ENCODE data around the gene PHETA2. TPM values are rescaled to one million over a fixed set of nuclear protein-coding genes. Genes with fewer than 3 reads are reported as not detected.
"Not testable (repeated sequence)": the region's sequence is repeated elsewhere in the genome, so short reads cannot be mapped to it uniquely, and the experiment has no call there.

The PHETA2 gene
- total and polyA plus RNA-seq, 2 of the 4 experiments (the other 2 are of a cell fraction) = 6.5 to 10.0 TPM

DNA sequence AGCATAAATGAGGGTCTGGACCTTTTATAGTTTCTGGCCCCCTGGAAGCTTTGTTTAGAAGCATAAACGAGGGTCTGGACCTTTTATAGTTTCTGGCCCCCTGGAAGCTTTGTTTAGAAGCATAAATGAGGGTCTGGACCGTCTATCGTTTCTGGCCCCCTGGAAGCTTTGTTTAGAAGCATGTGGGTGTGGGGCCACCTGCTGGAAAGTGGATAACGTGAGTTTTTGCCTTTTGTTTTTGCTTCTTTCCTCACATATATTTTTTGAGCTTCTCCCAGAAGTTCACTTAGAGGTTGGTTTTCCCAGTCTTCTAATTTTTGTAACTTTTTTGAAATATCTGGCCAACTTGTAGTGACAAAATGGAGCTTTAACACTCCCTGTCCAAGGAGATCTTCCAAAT is 38.7 kb downstream of the PHETA2 start:
- POLR2A ChIA-PET (ENCODE audit: unreplicated experiment); DNase-seq: not testable (repeated sequence)
- H3K9me3 ChIP-seq (ENCODE audit: control insufficient read depth, insufficient read depth, low read length) = peaks cover 13% of the 10 kb centered on the region

More for the DNA sequence above, 38.7 kb downstream of the PHETA2 start:
- H3K4ac ChIP-seq (ENCODE audit: low read depth, low read length); H3K14ac ChIP-seq (replicated peaks; ENCODE audit: low read depth, low read length); H2BK120ac ChIP-seq (ENCODE audit: low read depth, low read length); H2AK9ac ChIP-seq (replicated peaks; ENCODE audit: low read depth, low read length, poor library complexity); H4K5ac ChIP-seq (ENCODE audit: low read depth, low read length); H2BK5ac ChIP-seq (ENCODE audit: low read depth, low read length, poor library complexity, severe bottlenecking); ATAC-seq (ENCODE audit: low read depth); H3K9me1 ChIP-seq (ENCODE audit: insufficient read depth, low read length); H4K8ac ChIP-seq (ENCODE audit: low read depth in 2 of 2, low read length in 2 of 2); H3K4me1 ChIP-seq (ENCODE audit: control insufficient read depth, insufficient read depth, low read length); H3K27me3 ChIP-seq (ENCODE audit: control insufficient read depth, insufficient read depth, low read length); H2AFZ ChIP-seq (replicated peaks; ENCODE audit: low read length, poor library complexity); H3K4me2 ChIP-seq (ENCODE audit: low read depth, low read length); intact Hi-C loops (cut with micrococcal nuclease); H3K79me1 ChIP-seq (ENCODE audit: low read depth in 1 of 2, low read length in 2 of 2); H2BK15ac ChIP-seq (ENCODE audit: low read depth, low read length); H3K4me3 ChIP-seq (ENCODE audit: insufficient read depth, low read depth, low read length); H2BK20ac ChIP-seq (ENCODE audit: low read depth, low read length); in situ Hi-C loops (cut with MboI; ENCODE audit: low sequenced_read_pairs); H4K91ac ChIP-seq (ENCODE audit: insufficient read depth, low read depth, low read length); H3K56ac ChIP-seq (ENCODE audit: extremely low read depth, insufficient read depth, low read length); BruUV-seq (replicated peaks); H3K36me3 ChIP-seq (ENCODE audit: control insufficient read depth, insufficient read depth, low read length); H3K9ac ChIP-seq (ENCODE audit: low read depth, low read length); dilution Hi-C loops (cut with HindIII; ENCODE audit: low sequenced_read_pairs, unreplicated experiment); H3K27ac ChIP-seq (ENCODE audit: insufficient read depth, low read length); H3K23ac ChIP-seq (ENCODE audit: low read depth, low read length); H3K18ac ChIP-seq (ENCODE audit: low read depth, low read length); H2AK5ac ChIP-seq (ENCODE audit: low read depth, low read length); H4K20me1 ChIP-seq (ENCODE audit: insufficient read depth, low read length): not testable (repeated sequence)
- WGBS, 2 experiments (ENCODE audit: extremely low coverage in 2 of 2, insufficient read length in 1 of 2) = no CpG with 5 or more reads among the region's 4 CpGs
- CTCF ChIA-PET = interaction anchor here (0.6 to 0.8 kb wide), 3 partner anchors 11 to 147 kb away, joined by 3 to 4 read pairs (median 3); no protein-coding TSS in a partner anchor
- 0 out of 2 replicates have a peak, but pooled peaks have one; percentile 15 for TF ChIP-seq RAD21 (IDR thresholded peaks at IDR 0.05; ENCODE audit: low read length)
- TF ChIP-seq, protein P1, sequence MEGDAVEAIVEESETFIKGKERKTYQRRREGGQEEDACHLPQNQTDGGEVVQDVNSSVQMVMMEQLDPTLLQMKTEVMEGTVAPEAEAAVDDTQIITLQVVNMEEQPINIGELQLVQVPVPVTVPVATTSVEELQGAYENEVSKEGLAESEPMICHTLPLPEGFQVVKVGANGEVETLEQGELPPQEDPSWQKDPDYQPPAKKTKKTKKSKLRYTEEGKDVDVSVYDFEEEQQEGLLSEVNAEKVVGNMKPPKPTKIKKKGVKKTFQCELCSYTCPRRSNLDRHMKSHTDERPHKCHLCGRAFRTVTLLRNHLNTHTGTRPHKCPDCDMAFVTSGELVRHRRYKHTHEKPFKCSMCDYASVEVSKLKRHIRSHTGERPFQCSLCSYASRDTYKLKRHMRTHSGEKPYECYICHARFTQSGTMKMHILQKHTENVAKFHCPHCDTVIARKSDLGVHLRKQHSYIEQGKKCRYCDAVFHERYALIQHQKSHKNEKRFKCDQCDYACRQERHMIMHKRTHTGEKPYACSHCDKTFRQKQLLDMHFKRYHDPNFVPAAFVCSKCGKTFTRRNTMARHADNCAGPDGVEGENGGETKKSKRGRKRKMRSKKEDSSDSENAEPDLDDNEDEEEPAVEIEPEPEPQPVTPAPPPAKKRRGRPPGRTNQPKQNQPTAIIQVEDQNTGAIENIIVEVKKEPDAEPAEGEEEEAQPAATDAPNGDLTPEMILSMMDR (conservative IDR thresholded peaks at IDR 0.05; ENCODE audit: low read depth, low read length) = 0 out of 2 replicates have a peak, but pooled peaks have one; percentile 11

All from IMR-90 (cell line).